Stimulated activated CD4-positive, alpha-beta T cell treated with anti-CD3 and anti-CD28 coated beads, Interleukin-15, amount 100 ng/mL, for 48 hours (primary cell): Measurements from ENCODE around the gene SOX5.
"Not testable (repeated sequence)": the region's sequence is repeated elsewhere in the genome, so short reads cannot be mapped to it uniquely, and the experiment has no call there.

ENCODE experiments used
- DNase-seq, 2 donors: peaks; one replicate each; pipeline ENCODE4 v3.0.0-alpha.2; 2020; ENCODE audit warnings: low read depth in 2 of 2

The SOX5 gene

DNA sequence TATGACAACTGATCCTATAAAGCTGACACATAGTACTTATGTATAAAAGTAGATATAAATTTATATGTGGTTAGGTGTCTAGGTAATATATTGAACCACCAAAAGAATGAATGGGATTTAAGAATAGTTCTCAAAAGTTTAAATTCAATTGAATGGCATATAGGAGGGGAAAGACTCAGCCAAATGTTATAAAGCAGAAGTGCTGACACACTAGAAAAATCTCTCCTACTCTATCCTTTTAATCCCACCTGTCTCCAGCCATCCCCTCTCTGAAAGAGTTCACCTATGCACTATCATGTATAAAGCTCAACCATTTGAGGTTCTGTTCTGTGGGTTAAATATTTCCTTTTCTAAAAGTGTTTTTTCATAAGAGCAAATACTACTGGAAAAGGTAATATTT is 400.7 kb downstream of the SOX5 start:
- no peak for DNase-seq

DNA sequence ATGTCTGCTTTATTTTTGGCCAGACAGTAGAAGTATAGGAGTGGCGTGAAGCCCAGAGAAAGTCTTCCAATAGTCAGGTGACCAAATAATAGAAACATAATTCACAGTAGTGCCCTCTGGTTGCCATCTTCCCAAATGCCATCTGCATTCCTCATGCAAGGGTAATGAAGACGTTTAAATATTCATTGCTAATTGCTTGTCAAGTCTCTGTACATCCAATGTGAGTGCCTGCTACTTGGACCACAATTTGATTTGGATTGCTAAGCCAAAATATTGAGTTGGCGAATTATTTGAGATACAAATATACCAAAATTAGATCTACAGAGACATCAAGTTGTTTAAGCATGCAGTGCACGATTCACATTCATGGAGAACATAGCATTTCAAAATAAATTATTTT is 402.7 kb downstream of the SOX5 start:
- DNase-seq: no peak

DNA sequence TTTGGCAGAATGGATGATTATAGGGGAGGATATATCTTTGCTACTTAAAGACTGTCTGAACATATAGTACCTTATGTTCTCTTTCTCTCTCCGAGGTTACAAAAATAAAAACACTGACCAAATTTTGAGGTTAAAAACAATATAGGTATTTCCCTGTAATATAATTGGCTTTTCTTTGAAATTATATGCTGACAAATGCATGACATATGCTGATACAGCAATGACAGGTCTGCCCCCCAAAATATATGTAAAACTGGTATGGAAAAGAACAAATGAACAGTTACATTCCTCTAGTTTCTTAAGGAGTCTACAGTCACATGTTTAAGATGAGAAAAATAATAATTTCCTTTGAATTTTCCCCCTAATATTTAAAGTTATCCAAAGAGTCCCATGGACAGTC is 405.7 kb downstream of the SOX5 start:
- DNase-seq: no peak

DNA sequence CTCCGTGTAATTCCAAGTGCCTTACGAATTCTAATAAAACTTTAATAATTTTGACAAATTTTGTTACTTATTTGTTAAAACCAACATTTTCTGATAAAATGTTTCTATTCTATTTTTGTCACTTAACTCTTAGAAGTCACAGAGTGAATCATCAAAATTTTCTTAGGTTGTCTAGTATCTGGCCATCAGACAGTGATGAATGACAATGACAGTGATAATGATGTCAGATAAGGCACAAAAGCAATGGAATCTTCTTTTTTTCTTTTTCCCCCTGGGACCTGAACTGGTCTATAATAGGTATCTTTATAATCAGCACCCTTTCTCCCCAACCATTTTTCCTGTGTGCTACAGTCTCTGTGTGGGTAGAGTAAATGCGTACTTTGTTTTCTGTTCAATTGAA is 407.3 kb downstream of the SOX5 start:
- DNase-seq: no peak

DNA sequence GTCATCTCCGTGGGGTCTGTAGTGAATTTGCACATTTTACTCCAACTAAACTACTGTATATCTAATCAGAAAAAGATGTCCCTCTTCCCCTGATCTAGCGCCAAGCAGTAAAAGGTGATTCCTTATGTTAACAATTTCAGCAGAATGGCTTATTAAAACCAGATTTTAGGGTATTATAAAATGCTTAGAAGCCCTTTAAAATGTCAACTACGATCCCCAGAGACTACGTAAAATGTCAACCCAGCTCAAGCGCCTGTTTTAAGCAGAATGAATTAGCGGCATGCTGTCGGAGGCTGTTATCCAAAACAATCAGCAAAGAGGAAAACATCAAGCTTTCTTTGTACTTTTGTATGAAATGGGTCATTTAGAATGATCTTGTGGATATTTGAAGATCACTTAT is 408.9 kb downstream of the SOX5 start:
- DNase-seq: no peak

DNA sequence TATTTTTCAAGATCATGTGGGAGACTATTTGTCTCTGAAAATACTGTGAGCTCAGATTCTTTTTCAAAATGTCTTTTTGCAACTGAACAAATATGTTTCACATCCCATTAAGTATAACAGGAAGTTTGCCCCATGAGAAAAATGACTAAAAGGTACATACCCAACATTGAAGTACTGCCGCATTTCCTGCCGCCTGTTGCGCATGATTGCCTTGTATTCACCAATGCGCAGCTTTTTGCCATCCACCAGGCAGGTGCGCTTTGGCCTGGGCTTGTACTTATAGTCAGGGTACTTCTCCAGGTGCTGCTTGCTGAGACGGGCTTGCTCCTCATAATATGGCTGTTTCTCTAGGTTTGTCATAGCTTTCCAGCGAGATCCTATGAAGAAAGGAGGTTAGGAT is 413.2 kb downstream of the SOX5 start:
- DNase-seq: no peak

DNA sequence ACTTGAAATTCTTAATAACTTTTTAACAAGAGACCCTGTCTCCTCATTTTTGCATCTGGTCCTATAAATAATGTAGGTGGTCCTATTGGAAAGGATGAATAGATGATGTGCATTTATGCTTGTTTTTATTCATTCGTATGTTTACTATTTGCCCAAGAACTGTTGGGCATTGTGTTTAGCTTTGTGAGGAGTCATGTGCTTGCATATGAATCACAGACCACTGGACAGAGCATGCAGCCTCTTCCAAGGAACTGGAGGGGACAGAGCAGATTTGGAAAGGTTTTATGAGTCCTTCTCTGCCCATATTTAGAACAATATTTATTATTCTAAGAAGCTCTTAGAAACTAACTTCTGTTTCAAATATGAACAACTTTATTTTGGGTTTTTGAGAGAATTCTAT is 414.0 kb downstream of the SOX5 start:
- no peak for DNase-seq

DNA sequence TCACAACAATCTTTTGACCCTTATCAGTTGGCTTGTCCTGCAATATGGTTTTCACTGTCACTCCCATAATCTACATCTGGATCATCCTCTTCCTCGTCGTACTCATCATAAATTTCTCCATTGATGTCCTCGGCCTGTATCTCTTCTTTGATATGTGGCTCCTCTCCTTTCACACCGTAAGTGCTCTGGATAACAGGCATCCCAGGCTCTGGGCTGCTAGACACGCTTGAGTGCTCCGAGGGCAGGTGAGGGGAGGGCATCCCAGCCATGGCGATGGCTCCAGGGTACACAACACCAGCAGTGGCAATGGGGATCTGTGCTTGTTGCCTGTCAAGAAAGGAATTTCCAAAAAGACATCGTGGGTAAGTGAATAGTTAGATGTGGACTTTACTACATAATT is 415.3 kb downstream of the SOX5 start:
- DNase-seq: no peak

DNA sequence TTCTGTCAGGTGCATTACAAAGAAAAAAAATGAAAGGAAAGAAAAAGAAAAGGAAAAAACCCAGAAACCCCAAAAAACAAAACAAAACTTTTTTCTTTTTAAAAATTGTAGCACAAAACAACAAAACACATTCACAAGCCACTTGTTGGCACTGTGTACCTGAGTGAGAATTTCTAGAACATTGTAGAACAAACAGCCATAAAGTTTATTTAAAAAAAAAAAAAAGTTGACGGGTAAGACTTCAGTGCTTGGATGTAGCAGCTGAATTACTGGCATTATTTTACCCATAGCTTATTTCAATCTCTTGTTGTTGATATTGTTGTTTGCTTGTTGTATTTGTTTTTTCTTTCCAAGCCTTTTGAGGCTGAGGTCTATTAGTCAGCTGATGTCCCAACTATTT is 415.8 kb downstream of the SOX5 start:
- no peak for DNase-seq

DNA sequence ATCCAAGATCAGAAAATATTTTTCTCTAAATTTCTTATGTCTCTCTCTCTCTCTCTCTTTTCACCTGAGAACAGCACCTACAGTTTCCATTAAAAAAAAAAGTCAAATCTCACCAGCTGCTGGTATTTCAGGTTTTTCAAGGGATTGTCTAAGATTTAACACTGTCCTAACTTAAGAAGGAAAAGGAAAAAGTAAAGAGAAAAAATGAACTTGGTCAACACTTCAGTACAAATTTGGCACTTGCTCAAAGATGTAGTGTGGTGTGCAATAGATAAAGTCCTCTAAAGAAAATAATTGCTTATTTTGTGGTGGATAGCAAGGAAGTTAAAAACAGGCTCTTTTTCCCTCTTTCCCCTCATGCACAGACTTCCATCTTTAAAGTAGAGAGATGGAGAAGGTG is 416.2 kb downstream of the SOX5 start:
- DNase-seq: no peak

DNA sequence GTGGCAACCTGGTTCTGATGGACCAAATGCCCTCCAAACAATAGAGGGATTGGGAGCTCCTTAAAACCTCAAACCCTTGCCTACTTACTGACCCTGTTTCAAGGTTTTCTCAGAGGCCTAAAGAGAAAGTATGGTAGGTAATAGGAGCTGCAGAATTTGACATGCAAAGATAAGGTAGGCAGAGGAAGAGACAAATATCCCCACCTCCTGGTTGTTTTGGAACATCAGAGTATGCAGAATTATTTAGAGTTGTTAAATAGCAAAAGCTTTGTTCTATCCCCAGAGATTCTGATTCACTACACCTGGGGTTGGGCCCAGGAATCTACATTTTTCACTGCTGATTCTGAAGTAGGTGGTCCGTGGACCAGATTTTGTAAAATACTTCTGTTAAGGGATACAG is 421.2 kb downstream of the SOX5 start:
- no peak for DNase-seq

DNA sequence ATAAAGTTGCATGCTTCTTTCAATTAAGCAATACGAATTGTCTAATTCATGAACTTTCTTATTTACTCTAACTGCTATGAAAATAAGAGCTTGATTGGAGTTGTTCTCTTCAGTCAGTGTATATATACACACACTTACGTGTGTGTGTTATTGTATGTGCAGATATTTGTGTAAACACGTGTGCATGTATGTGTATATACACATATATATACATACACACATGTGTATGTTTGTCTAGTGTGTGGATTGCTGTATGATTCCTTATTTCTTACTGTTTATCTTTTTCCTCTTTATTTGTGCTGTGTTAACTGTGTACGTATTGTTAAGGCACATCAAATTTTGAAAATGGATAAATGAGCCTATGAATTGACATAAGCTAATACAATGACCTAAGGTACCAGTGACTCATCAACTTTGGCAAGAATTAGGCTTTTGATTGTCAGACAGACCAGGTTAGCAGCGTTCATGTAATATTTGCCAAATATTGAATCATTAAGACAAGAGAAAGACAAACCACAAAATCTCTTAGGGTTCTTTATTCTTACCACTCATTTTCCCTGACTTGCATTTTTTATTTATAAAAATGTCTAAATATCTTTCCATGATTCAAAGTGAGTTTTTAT is 423.9 kb downstream of the SOX5 start:
- no peak for DNase-seq

DNA sequence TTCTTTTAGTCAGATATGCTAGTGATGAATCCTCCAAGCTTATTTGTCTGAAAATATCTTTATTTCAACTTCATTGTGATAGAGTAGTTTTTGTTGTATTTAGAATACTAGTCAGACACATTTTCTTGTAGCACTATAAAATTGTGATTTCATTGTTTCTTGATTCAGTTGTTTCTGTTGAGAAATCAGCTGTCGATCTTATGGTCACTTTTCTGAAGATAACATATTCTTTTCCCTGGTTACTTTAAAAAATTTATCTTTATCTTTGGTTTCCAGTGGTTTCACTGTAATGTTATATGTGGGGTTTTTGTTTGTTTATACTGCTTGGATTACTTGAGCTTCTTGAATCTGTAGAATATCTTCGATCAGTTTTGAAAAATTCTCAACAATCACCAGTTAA is 426.1 kb downstream of the SOX5 start:
- DNase-seq: no peak

DNA sequence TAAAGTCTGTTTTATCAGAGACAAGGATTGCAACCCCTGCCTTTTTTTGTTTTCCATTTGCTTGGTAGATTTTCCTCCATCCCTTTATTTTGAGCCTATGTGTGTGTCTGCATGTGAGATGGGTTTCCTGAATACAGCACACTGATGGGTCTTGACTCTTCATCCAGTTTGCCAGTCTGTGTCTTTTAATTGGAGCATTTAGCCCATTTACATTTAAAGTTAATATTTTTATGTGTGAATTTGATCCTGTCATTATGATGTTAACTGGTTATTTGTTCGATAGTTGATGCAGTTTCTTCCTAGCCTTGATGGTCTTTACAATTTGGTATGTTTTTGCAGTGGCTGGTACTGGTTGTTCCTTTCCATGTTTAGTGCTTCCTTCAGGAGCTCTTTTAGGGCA is 430.0 kb downstream of the SOX5 start:
- not testable (repeated sequence) for DNase-seq

DNA sequence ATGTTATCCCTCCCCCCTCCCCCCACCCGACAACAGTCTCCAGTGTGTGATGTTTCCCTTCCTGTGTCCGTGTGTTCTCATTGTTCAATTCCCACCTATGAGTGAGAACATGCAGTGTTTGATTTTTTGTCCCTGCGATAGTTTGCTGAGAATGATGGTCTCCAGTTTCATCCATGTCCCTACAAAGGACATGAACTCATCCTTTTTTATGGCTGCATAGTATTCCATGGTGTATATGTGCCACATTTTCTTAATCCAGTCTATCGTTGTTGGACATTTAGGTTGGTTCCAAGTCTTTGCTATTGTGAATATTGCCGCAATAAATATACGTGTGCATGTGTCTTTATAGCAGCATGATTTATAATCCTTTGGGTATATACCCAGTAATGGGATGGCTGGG is 433.7 kb downstream of the SOX5 start:
- not testable (repeated sequence) for DNase-seq

DNA sequence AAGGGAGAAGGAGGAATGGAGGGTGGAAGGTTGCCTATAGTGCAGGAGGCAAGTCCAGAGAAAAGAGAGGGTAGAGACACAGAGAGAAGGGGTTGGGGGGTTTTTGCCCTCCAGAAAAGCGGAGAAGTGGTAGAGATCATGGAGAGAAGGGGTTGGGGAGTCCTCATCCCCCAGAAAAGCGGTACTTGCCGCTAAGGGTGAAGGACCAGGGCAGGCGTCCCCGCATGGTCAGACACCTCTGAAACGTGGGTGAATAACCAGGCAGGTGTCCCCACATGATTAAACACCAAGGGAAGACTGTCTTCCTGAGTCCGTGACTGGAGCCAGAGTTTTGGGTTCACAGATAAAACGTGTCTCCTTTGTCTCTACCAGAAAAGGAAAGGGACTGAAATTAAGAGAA is 439.0 kb downstream of the SOX5 start:
- DNase-seq: no peak

DNA sequence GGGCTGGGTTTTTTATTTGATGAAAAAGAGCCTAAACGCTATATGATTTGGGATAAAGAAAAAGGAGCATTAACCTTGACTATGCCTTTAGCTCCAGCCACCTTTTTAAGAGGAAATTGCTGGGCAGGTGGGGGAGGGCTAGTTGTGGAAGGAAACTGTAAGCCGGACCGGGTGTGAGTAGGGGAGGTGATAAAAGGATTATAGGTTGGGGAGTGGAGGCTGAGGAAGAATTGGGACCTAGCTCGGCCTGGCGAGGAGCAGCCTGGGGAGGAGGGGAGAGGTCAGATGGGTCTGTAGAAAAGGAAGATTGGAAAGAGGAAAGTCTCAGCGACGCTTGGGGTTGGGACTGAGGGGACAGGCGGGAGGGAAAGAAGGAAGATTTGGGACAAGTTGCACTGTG is 439.6 kb downstream of the SOX5 start:
- DNase-seq: not testable (repeated sequence)

DNA sequence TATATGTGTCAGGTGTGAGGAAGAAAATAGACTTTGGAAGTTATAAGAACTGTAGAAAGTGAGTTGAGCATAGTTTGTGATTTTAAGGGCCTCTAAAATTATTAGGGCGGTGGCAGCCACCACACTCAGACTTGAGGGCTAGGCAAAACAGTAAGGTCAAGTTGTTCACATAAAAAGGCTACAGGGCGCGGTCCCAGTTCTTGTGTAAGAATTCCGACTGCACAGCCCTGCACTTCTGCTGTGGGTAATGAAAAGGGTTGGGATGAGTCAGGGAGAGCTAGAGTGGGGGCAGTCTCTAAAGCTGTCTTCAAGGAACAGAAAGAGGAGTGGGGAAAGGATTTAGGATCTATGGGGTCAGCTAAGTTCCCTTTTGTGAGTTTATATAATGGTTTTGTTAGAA is 441.7 kb downstream of the SOX5 start:
- not testable (repeated sequence) for DNase-seq

DNA sequence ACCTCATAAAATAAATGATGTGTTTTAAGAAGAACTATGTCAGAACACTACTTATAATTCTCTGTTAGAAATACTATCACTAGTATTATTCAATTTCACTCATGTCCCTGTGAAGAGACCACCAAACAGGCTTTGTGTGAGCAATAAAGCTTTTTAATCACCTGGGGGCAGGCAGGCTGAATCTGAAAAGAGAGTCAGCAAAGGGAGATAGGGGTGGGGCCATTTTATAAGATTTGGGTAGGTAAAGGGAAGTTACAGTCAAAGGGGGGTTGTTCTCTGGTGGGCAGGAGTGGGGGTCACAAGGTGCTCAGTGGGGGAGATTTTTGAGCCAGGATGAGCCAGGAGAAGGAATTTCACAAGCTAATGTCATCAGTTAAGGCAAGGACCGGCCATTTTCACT is 443.7 kb downstream of the SOX5 start:
- not testable (repeated sequence) for DNase-seq

DNA sequence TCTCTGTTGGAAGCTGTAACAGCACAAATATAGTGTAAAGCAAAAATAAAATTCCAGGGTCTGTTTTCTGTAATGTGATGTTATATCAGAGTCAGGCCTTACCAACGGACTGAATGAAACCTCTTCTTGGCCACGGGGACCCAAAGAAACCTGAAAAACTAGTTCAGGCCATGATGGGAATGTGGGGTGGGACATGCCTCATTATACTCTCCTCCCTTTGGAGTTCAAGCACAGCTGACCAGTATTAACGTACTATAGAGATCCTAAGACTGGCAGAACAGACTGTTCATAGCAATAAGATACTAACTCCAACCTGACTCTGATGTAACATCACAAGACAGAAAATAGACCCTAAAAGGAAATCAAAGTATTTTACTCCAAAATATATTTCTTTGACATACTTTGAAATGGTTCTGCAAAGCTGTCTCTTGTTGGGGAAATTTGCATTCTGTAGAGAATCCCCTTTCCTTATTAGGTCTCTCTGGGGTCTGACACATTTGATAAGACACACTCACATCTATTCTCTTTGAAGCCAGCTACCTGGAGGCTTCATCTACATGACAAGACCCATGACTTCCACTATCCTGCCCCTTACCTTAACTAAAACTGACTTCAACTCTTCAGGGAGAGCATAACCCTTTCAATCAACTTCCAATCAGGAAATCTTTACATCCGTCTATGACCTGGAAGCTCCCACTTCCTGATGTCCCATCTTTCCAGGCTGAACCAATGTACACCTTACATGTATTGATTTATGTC is 444.6 kb downstream of the SOX5 start:
- DNase-seq: no peak

DNA sequence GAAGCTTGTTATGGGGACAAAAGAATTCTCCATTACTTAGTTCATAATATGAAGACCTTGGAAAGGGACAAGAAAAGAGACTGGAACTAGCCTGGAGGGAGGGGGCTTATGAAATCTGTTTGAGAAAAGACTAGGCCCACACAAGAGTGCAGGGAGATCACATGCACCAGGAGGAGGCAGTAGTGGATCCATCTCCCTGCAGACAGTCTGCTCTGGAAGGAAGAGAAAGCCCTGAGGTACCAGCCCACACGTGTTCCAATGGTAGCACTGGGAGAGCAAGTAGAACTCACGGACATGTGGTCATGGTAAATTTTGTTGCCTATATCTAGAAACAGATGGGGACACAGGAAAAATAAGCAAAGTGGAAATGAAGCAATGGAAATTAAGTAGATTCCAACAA is 445.4 kb downstream of the SOX5 start:
- no peak for DNase-seq

DNA sequence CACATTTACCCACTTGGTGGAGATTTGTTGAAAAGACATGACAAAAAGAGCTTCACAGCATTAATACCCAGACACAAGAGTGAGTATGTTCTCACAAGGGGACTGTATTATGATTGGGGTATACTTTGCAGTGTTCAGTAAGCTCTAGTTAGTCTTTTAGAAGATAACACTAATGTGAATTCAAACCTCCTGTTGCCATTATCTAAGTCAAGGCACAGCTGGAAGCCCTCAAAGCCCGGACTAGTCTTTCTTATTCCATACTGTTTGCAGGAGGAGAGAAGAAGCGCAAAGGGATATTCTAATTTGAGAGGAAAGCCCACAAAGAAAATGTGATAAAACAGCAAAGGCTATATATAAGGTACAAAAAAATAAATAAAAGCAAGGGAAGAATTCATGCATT is 445.9 kb downstream of the SOX5 start:
- no peak for DNase-seq

DNA sequence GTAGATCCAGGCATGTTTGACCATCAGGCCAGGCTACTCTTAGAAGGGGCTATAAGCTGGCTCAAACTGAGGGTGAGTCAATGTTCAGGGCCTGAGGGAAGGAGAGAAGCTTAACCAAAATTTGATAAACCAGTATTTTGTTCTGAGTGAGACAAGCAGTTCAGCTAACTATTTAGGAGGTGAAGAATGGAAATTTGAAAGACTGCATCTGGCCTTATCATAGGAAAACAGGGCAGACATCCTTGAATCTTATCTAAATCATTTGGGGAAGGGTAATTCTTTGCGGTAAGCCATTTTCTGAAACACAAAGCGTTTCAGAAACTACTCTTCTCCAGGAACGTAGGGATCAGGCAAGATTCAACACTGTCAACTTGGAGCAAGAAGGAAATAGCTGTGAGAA is 447.2 kb downstream of the SOX5 start:
- DNase-seq: no peak

DNA sequence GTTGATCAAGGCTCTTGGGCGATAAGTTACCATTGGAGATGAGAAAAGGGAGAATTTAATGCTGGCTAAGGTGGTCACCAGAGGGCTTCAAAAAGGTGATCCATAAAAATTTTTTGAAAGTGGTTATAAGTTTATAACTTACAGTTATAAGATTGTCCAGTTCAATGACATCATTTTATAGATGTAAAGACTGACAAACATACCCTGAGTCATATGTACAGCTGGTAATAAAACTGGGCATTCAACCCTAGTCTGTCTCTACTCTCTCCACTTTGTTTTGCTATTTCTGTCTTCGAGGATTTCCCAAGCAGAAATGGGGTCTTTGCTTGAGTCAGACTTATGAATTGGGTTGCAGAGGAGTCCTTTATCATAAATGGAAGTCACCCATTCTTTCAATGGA is 454.0 kb downstream of the SOX5 start:
- DNase-seq: no peak
